ENCODE results near the gene SYTL1. TPM values are rescaled to one million over a fixed set of nuclear protein-coding genes. Genes with fewer than 3 reads are reported as not detected.

SYTL1 gene
- total and polyA plus RNA-seq, 4 donors, result 0.59 to 3.6 (median 0.99) TPM

- H3K27ac ChIP-seq (ENCODE audit: low read depth, low read length), result no peak overlapping the region
- peaks cover 80% of the 10 kb centered on the region for H3K36me3 ChIP-seq (ENCODE audit: control insufficient read depth, insufficient read depth, low read length)
These were observed 9.9 kb upstream of the SYTL1 start for GRCh38 chr1:27331922-27332321.

GRCh38 chr1:27332536-27333281, 9.1 kb upstream of the SYTL1 start:
- Histone ChIP-seq H3K9me3 (ENCODE audit: control insufficient read depth, insufficient read depth, low read length) (no peaks in the 10 kb centered on the region), H3K4me3 (ENCODE audit: low read depth, low read length) (no peak overlapping the region), H3K27ac (ENCODE audit: low read depth, low read length) (no peak overlapping the region), H3K36me3 (ENCODE audit: control insufficient read depth, insufficient read depth, low read length) (peaks cover 79% of the 10 kb centered on the region), H3K27me3 (ENCODE audit: control insufficient read depth, insufficient read depth, low read length) (no peaks in the 10 kb centered on the region), H3K4me1 (ENCODE audit: control insufficient read depth, insufficient read depth, low read length) (no peaks in the 10 kb centered on the region)
- DNase-seq (ENCODE audit: low read depth in 4 of 6, low spot score in 6 of 6), result peak in 2 of 6 donors; percentile 42 to 46
- WGBS (ENCODE audit: insufficient coverage), result 68% methylated on average over 11 of the region's 11 CpGs

More at GRCh38 chr1:27331922-27332321, 9.9 kb upstream of the SYTL1 start:
- no peak for DNase-seq (ENCODE audit: low read depth in 4 of 6, low spot score in 6 of 6)
- Histone ChIP-seq H3K9me3 (ENCODE audit: control insufficient read depth, insufficient read depth, low read length) (no peaks in the 10 kb centered on the region), H3K27me3 (ENCODE audit: control insufficient read depth, insufficient read depth, low read length) (no peaks in the 10 kb centered on the region), H3K4me3 (ENCODE audit: low read depth, low read length) (no peak overlapping the region), H3K4me1 (ENCODE audit: control insufficient read depth, insufficient read depth, low read length) (no peaks in the 10 kb centered on the region)
- 100% methylated on average over 5 of the region's 5 CpGs for WGBS (ENCODE audit: insufficient coverage)

- H3K27me3 ChIP-seq (ENCODE audit: control insufficient read depth, insufficient read depth, low read length), result no peaks in the 10 kb centered on the region
- H3K9me3 ChIP-seq (ENCODE audit: control insufficient read depth, insufficient read depth, low read length), result no peaks in the 10 kb centered on the region
- H3K27ac ChIP-seq (ENCODE audit: low read depth, low read length), result no peak overlapping the region
- DNase-seq (ENCODE audit: low read depth in 4 of 6, low spot score in 6 of 6), result no peak
- H3K4me3 ChIP-seq (ENCODE audit: low read depth, low read length), result no peak overlapping the region
- 96% methylated on average over 17 of the region's 17 CpGs for WGBS (ENCODE audit: insufficient coverage)
- peaks cover 82% of the 10 kb centered on the region for H3K36me3 ChIP-seq (ENCODE audit: control insufficient read depth, insufficient read depth, low read length)
- no peaks in the 10 kb centered on the region for H3K4me1 ChIP-seq (ENCODE audit: control insufficient read depth, insufficient read depth, low read length)
These were observed 8.0 kb upstream of the SYTL1 start for GRCh38 chr1:27333717-27334279.

- Histone ChIP-seq H3K4me1 (ENCODE audit: control insufficient read depth, insufficient read depth, low read length) (no peaks in the 10 kb centered on the region), H3K36me3 (ENCODE audit: control insufficient read depth, insufficient read depth, low read length) (peaks cover 80% of the 10 kb centered on the region), H3K27ac (ENCODE audit: low read depth, low read length) (no peak overlapping the region), H3K4me3 (ENCODE audit: low read depth, low read length) (no peak overlapping the region), H3K9me3 (ENCODE audit: control insufficient read depth, insufficient read depth, low read length) (no peaks in the 10 kb centered on the region), H3K27me3 (ENCODE audit: control insufficient read depth, insufficient read depth, low read length) (no peaks in the 10 kb centered on the region)
- 91% methylated on average over 10 of the region's 17 CpGs for WGBS (ENCODE audit: insufficient coverage)
- no peak for DNase-seq (ENCODE audit: low read depth in 4 of 6, low spot score in 6 of 6)
These were observed 6.1 kb upstream of the SYTL1 start for GRCh38 chr1:27335506-27336422.

- H3K36me3 ChIP-seq (ENCODE audit: control insufficient read depth, insufficient read depth, low read length), result peaks cover 76% of the 10 kb centered on the region
- WGBS (ENCODE audit: insufficient coverage), result 95% methylated on average over 5 of the region's 5 CpGs
- H3K9me3 ChIP-seq (ENCODE audit: control insufficient read depth, insufficient read depth, low read length), result no peaks in the 10 kb centered on the region
- H3K4me1 ChIP-seq (ENCODE audit: control insufficient read depth, insufficient read depth, low read length), result no peaks in the 10 kb centered on the region
- H3K27ac ChIP-seq (ENCODE audit: low read depth, low read length), result no peak overlapping the region
- no peak for DNase-seq (ENCODE audit: low read depth in 4 of 6, low spot score in 6 of 6)
- no peak overlapping the region for H3K4me3 ChIP-seq (ENCODE audit: low read depth, low read length)
- no peaks in the 10 kb centered on the region for H3K27me3 ChIP-seq (ENCODE audit: control insufficient read depth, insufficient read depth, low read length)
These were observed 5.1 kb upstream of the SYTL1 start for GRCh38 chr1:27336756-27337155.

- 69% methylated on average over 6 of the region's 6 CpGs for WGBS (ENCODE audit: insufficient coverage)
These were observed 3.1 kb upstream of the SYTL1 start for GRCh38 chr1:27338751-27339150.

GRCh38 chr1:27339213-27339612, 2.6 kb upstream of the SYTL1 start:
- no peaks in the 10 kb centered on the region for H3K4me1 ChIP-seq (ENCODE audit: control insufficient read depth, insufficient read depth, low read length)
- H3K27ac ChIP-seq (ENCODE audit: low read depth, low read length), result no peak overlapping the region
- DNase-seq (ENCODE audit: low read depth in 4 of 6, low spot score in 6 of 6), result no peak
- 70% methylated on average over 5 of the region's 5 CpGs for WGBS (ENCODE audit: insufficient coverage)
- H3K9me3 ChIP-seq (ENCODE audit: control insufficient read depth, insufficient read depth, low read length), result no peaks in the 10 kb centered on the region
- no peak overlapping the region for H3K4me3 ChIP-seq (ENCODE audit: low read depth, low read length)
- no peaks in the 10 kb centered on the region for H3K27me3 ChIP-seq (ENCODE audit: control insufficient read depth, insufficient read depth, low read length)
- peaks cover 62% of the 10 kb centered on the region for H3K36me3 ChIP-seq (ENCODE audit: control insufficient read depth, insufficient read depth, low read length)

More at GRCh38 chr1:27338751-27339150, 3.1 kb upstream of the SYTL1 start:
- H3K4me1 ChIP-seq (ENCODE audit: control insufficient read depth, insufficient read depth, low read length), result no peaks in the 10 kb centered on the region
- peaks cover 66% of the 10 kb centered on the region for H3K36me3 ChIP-seq (ENCODE audit: control insufficient read depth, insufficient read depth, low read length)
- H3K9me3 ChIP-seq (ENCODE audit: control insufficient read depth, insufficient read depth, low read length), result no peaks in the 10 kb centered on the region
- no peak overlapping the region for H3K27ac ChIP-seq (ENCODE audit: low read depth, low read length)
- H3K27me3 ChIP-seq (ENCODE audit: control insufficient read depth, insufficient read depth, low read length), result no peaks in the 10 kb centered on the region
- no peak for DNase-seq (ENCODE audit: low read depth in 4 of 6, low spot score in 6 of 6)
- H3K4me3 ChIP-seq (ENCODE audit: low read depth, low read length), result no peak overlapping the region

- 86% methylated on average over 8 of the region's 8 CpGs for WGBS (ENCODE audit: insufficient coverage)
- no peak overlapping the region for H3K27ac ChIP-seq (ENCODE audit: low read depth, low read length)
These were observed 562 bp downstream of the SYTL1 start for GRCh38 chr1:27342391-27342777.

GRCh38 chr1:27342778-27343638, 1.2 kb downstream of the SYTL1 start:
- H3K27ac ChIP-seq (ENCODE audit: low read depth, low read length), result no peak overlapping the region
- no peaks in the 10 kb centered on the region for H3K4me1 ChIP-seq (ENCODE audit: control insufficient read depth, insufficient read depth, low read length)
- WGBS (ENCODE audit: insufficient coverage), result 66% methylated on average over 30 of the region's 31 CpGs

More at GRCh38 chr1:27342391-27342777, 562 bp downstream of the SYTL1 start:
- H3K27me3 ChIP-seq (ENCODE audit: control insufficient read depth, insufficient read depth, low read length), result no peaks in the 10 kb centered on the region
- peaks cover 32% of the 10 kb centered on the region for H3K36me3 ChIP-seq (ENCODE audit: control insufficient read depth, insufficient read depth, low read length)
- H3K4me3 ChIP-seq (ENCODE audit: low read depth, low read length), result no peak overlapping the region
- DNase-seq (ENCODE audit: low read depth in 4 of 6, low spot score in 6 of 6), result no peak
- H3K9me3 ChIP-seq (ENCODE audit: control insufficient read depth, insufficient read depth, low read length), result no peaks in the 10 kb centered on the region
- no peaks in the 10 kb centered on the region for H3K4me1 ChIP-seq (ENCODE audit: control insufficient read depth, insufficient read depth, low read length)

More at GRCh38 chr1:27342778-27343638, 1.2 kb downstream of the SYTL1 start:
- Histone ChIP-seq H3K27me3 (ENCODE audit: control insufficient read depth, insufficient read depth, low read length) (peaks cover 4% of the 10 kb centered on the region), H3K9me3 (ENCODE audit: control insufficient read depth, insufficient read depth, low read length) (no peaks in the 10 kb centered on the region), H3K4me3 (ENCODE audit: low read depth, low read length) (no peak overlapping the region), H3K36me3 (ENCODE audit: control insufficient read depth, insufficient read depth, low read length) (peaks cover 26% of the 10 kb centered on the region)
- DNase-seq (ENCODE audit: low read depth in 4 of 6, low spot score in 6 of 6), result no peak

Data from spinal cord (tissue), 10 donors.